SU-DHL-6 (cell line): ENCODE results near the gene NRXN2.

ENCODE experiments used
- EZH2phosphoT487 ChIP-seq: fragments of 200-600 bp; sonication (generic), shearing (Covaris generic); conservative IDR thresholded peaks from 2 replicates; pipeline ENCODE4 v1.6.1; 2018; ENCODE audit warnings: mild to moderate bottlenecking, antibody characterized with exemption, low read length, moderate library complexity, mixed read lengths
- TF ChIP-seq, protein P1 (sequence below): fragments of 200-600 bp; sonication (generic); IDR thresholded peaks from one replicate; pipeline ENCODE4 v1.5.1; 2017; ENCODE audit warnings: antibody characterized with exemption, mild to moderate bottlenecking, low read length, moderate library complexity; ENCODE audit not compliant: insufficient read depth, poor library complexity, severe bottlenecking

- TF ChIP-seq, protein P1, sequence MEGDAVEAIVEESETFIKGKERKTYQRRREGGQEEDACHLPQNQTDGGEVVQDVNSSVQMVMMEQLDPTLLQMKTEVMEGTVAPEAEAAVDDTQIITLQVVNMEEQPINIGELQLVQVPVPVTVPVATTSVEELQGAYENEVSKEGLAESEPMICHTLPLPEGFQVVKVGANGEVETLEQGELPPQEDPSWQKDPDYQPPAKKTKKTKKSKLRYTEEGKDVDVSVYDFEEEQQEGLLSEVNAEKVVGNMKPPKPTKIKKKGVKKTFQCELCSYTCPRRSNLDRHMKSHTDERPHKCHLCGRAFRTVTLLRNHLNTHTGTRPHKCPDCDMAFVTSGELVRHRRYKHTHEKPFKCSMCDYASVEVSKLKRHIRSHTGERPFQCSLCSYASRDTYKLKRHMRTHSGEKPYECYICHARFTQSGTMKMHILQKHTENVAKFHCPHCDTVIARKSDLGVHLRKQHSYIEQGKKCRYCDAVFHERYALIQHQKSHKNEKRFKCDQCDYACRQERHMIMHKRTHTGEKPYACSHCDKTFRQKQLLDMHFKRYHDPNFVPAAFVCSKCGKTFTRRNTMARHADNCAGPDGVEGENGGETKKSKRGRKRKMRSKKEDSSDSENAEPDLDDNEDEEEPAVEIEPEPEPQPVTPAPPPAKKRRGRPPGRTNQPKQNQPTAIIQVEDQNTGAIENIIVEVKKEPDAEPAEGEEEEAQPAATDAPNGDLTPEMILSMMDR: no peak
- TF ChIP-seq EZH2phosphoT487: no peak
Observed at GRCh38 chr11:64561984-64562722, 160.8 kb downstream of the NRXN2 start.
